NCI-H1092 treated with DMSO at 0.1 percent for 48 hours (cell line): ENCODE data around the gene MLKL.
A peak's percentile ranks its signal among the peaks of the same experiment; 100 is the strongest.

Source experiments
- DNase-seq: peaks from one replicate; lab custom pipeline; 2025; lab: John Stamatoyannopoulos, UW

The MLKL gene

DNA sequence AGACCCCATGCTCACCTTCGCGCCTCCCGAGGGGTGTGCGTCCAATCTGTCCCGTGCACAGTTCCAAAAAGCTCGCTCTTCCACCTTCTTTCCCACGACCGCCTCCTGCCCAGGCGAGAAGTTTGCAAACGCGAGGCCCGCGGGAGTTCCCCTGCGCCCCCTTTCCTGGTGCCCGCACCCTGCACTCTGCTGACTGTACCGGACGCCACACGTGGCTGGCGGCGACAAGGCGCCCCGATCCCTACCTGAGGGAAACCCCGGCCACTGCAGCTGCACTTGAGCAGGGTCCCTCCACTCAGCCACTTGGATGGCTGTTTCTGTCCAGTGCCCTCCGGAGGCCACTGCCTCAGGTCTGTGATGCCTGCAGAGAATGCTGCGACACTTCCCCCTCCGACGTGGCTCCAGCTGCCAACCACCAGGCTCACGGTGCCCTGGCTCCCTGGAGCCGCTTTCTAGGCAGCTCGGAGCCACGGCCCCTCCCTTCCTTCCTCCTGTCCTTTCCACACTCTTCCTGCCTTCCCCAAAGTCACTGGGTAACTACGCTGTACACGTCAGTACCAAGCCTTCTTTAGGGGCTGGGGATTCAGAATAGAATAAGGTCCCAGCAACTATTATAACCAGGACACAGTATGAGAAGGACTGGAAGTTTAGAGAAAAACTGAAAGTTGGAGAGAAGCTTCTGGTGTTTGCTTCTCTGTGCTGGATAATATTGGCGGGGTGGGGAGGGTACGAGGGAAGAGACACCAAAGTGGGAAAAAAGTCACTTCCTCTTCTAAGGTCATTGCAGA lies at the start of gene MLKL:
Gene MLKL (minus strand): TSS at position 425 of the 788 bp plus-strand sequence. CDS start 5,105 bp downstream, outside the sequence.
- peak; percentile 9 for DNase-seq

DNA sequence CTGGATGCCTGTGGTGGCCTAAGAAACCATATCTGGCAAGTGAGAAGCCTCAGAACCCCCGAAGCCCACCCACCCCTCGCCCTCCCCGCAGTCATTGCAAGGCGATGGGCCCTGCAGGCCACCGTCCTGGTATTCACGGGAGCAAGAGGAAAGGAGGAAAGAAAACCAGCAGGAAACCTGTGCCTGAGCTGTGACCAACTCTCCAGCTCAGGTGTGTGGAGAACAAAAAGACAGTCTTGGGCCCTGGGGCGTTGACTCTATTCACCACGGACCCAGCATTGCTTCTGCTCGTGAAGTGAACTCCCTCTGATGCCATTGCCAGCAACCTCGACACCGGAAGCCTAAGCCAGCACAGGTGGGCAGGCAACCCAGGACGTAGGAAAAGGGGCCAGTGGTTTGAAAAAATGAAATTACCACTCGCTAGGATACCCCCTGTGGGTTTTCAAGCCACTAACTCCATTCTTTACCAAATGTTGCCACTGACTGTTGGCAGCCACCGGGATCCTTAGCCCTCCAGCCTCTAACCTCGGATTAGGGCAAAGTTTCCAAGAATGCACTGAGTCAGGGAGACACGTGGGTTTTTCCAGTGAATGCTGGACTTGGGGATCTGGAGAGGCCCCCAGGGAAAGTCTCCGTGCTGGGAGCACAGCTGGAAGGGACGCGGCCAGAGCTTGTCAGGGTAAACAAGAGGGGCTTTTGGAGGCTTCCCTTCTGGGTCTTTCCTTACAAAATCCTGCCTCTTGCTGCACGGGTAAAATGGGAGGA lies 48.8 kb upstream of the MLKL start:
- no peak for DNase-seq

DNA sequence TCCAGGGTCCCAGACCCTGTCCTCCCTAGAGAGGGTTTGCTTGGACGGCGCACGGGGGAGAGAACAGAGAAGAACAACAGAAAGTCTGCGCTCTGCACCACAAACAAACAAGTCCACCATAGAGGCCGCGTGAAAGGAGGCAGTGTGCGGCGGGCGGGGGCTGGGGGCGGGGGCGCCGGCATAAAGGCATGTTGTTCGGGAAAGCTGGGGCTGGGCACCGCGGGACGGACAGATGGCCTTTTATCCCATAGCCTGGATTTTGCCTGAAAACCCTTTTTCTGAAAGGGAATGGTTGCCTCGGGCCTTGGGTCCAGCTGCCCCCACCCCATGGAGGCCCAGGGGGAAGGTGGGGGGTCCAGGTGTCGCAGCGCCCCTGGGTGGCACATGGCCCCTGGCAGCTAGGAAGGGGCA lies 48.0 kb upstream of the MLKL start:
- no peak for DNase-seq

DNA sequence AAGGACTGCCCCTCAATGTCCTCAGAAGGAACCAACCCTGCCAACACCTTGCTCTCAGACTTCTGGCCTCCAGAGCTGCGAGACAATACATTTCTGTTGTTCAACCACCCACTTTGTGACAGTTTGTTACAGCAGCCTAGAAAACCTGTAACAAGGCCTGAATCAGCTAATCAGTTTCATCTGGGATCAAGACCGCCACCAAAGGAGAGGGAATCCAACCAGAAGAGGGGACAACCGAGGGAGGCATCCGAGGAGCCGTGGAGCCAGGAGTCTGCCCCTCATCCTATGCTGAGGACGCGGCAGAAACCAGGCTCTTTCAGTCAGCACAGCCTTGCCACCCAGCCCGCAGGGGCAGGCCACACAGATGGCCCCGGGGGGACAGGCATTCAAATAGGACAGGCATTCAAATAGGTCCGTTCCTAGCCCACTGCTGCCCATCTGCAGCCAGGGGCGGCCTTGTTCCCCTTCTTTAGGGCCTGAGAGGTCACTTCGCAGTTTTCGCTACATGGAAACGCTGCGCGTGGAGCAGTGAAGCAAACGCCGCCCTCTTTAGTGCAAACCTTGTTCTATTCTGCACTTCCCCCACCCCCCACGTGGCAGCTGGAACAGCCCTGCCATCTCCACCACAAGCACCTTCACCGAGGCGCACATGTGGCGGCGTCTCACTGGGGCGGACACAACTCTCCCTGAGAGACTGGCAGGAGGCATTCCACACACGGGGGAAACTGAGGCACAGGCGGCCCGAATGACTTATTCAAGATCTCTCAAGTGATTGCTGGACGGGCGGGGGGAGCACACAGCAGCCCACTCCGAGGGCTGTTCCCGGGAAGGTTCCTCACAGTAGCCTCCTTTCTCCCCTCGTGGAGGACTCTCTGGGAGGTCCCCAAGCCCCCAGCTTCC lies 47.3 kb upstream of the MLKL start:
- DNase-seq, result no peak

GRCh38 chr16:74745926-74746325 lies 45.3 kb upstream of the MLKL start:
- DNase-seq, result no peak

DNA sequence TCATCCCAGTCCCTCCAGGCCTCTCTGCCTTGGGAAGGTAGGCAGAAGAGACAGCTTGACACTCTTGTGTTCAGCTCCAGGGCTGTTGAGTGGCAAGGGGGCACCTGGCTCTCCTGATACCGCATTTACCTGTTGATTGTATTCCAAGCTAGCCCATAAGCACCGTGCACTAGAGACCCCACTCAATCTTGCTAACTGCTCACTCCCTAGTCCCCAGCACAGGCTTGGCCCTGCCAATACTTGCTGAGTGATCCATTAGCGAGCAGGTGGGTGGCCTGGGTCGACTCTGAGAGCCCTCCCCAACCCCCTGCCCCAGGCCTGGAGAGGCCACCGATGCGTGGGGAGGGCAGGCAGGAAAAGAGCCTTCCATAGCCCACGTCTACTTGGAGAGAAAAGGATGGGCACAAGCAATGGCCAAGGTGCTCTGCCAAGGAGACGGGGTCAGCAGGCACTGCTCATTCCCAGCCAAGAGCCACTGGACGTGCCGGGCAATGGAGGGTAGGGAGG lies 44.5 kb upstream of the MLKL start:
- DNase-seq, result no peak

DNA sequence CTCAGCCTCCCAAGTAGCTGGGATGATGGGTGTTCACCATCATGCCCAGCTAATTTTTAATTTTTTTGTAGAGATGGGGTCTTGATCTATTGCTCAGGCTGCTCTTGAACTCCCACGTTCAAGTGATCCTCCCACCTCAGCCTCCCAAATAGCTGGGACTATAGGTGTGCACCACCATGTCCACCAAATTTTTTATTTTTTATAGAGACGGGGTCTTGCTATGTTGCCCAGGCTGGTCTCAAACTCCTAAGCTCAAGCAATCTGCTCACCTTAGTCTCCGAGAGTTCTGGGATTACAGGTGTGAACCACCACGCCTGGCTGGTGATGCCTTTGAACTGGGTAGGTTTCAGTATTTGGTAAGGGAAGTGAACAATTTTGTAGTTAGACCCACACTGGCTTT lies 43.9 kb upstream of the MLKL start:
- no peak for DNase-seq

GRCh38 chr16:74743668-74744299 lies 43.1 kb upstream of the MLKL start:
- DNase-seq, result no peak

DNA sequence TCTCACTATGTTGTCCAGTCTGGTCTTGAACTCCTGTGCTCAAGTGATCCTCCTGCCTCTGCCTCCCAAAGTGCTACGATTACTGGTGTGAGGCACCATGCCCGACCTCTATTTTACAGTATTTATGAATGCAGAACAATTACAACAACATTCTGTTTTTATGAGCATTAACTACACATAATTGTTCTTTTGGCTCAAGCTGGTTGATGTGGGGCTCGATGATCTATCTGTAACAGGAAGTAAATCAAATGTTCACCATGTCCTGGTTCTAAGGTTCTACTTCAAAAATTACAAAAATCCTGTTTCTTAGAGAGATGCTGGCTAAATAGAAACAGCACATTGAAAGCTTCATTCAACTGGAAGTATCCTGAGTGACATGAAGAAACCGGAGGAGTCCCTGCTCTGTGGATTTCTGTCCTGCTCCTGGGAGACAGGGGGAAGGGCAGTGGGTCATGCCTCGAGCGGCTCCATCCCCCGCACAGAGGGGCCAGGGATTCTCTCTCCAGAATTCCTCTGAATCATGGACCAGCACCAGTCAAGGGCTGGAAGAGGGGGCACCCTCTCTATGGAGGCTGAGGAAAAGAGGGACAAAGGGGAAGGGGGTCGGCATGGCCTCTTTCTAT lies 42.5 kb upstream of the MLKL start:
- no peak for DNase-seq

GRCh38 chr16:74742051-74742481 lies 41.4 kb upstream of the MLKL start:
- no peak for DNase-seq

GRCh38 chr16:74740795-74741304 lies 40.2 kb upstream of the MLKL start:
- no peak for DNase-seq

GRCh38 chr16:74739275-74739674 lies 38.6 kb upstream of the MLKL start:
- no peak for DNase-seq

DNA sequence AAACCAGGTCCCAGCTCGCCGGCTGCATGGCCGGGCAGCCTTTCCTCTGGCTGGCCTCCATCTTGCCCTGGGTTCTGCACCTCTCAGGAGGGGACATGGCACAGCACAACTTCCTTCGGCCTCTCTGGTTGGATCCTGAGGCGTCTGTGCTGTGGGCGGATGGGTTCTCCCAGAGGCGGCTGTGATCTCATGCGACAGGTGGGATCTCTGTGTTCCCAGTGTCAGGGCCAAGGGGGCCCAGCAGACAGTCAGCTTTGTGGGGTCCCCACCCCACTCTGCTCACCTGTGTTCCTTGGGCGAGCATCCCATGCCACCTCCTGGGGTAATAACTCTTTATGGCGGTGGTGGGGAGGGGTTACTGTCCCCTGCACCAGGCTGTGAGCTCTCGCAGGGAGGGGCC lies 38.2 kb upstream of the MLKL start:
- no peak for DNase-seq

- DNase-seq, result no peak
Observed at GRCh38 chr16:74738113-74738541, 37.5 kb upstream of the MLKL start.

GRCh38 chr16:74737521-74737920 lies 36.9 kb upstream of the MLKL start:
- no peak for DNase-seq

GRCh38 chr16:74736531-74737157 lies 36.0 kb upstream of the MLKL start:
- DNase-seq, result no peak

GRCh38 chr16:74735554-74735953 lies 34.9 kb upstream of the MLKL start:
- DNase-seq, result no peak

DNA sequence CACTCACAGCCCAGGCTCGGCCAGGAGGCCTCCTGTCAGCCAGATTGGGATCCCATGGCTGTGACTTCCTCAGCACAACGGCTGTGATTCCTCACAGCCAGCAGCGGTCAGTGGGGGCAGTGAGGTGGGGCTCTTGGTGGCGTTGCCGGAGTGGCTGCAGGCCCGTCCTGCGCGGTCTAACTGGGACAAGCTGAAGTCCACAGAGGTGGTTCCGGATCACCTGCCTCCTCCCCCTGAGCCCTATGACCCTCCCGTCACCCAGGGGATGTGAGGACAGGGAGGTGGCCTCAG lies 34.4 kb upstream of the MLKL start:
- no peak for DNase-seq

DNA sequence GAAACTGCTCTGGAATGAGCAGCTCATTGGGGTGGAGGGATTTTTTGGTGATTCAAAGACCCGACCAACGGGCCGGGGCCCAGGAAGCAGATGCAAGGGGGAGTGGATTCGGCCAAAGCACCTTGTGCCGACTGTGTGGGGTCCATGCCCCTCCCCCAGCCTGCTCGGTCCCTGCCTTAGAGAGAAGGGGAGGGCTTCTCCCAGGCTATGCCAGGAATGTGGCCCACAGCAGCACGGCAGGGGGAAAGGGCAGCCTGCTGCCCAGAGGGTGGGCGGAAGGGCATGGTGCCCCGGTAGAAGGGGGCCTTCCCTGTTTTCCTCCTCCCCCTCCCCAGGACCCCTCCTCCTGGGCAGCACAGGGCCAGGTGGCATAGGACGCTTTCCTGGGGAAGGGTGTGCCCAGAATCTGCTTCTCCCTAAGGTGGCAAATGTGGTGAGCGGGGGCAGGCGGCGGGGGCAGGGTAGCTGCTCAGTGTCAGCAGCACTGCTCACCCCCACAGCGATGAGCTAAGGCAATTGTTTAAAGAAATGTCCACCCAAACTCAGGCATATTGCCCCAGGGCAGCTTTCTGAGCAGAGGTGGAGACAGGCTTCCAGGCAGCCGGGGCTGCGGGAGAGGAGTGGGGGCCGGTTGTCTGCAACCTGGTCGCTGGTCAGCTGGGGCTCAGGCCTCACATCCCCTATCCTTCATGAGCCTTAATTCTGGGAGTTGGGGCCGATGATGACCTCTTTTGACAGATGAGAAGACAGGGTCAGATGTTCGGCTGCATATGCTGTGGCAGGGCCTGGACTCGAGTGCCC lies 33.9 kb upstream of the MLKL start:
- no peak for DNase-seq
